K562 (cell line): ENCODE measurements around the gene BANK1. TPM values are rescaled to one million over a fixed set of nuclear protein-coding genes. Genes with fewer than 3 reads are reported as not detected.

Experiments
- ATAC-seq: fragments of 200-7000 bp; cut with Tn5 transposase; 3 replicates; pipeline ENCODE4 v1.9.1; 2020; ENCODE audit warnings: moderate library complexity
- BruUV-seq: library from RNA; stranded (reverse); fragments of 400-500 nt; replicated peaks from 2 replicates; lab custom pipeline; 2021; lab: Mats Ljungman, UMichigan
- CTCF ChIA-PET: fragments of 300-600 bp; formaldehyde crosslinking; extraction: SDS; loops from one replicate; lab custom pipeline; 2021; ENCODE audit warnings: low intra/inter-chr PET ratio; lab: Yijun Ruan, JAX
- POLR2A ChIA-PET: fragments of 300-600, 350-650 bp; sonication (Branson Sonifier 250); formaldehyde crosslinking; extraction: SDS; loops from one replicate; lab custom pipeline; 2021; ENCODE audit warnings: antibody characterized with exemption, inconsistent platforms; lab: Yijun Ruan, JAX
- DNase-seq, 4 experiments: peaks; one replicate each; pipeline versions ENCODE4 v3.0.0 to v3.0.0-alpha.2; 2011 to 2018; ENCODE audit warnings: low spot score in 3 of 4, mixed read lengths in 3 of 4; ENCODE audit errors: extremely low read depth in 1 of 4
- FAIRE-seq: peaks from 2 replicates; lab custom pipeline; 2011; peaks lifted over from hg19 to GRCh38; lab: Jason Lieb, UNC
- H2AFZ ChIP-seq: 2 replicates; pipeline ENCODE4 v1.6.0; 2011; ENCODE audit warnings: low read depth, low read length, control low read depth, inconsistent platforms
- H3K27ac ChIP-seq: fragments of 200-600 bp; 3 replicates; pipeline ENCODE4 v1.8.0; 2011; ENCODE audit warnings: low read depth, mild to moderate bottlenecking, control low read depth, inconsistent platforms, low read length, moderate library complexity, mixed read lengths; ENCODE audit errors: extremely low read depth
- H3K27me3 ChIP-seq, 2 experiments: fragments of 300-600 bp in 1 of 2; 2 replicates in 1 of 2; 3 replicates in 1 of 2; pipeline versions ENCODE4 v1.6.0 to v1.8.0; 2011; ENCODE audit warnings: inconsistent platforms in 2 of 2, low read length in 2 of 2, mild to moderate bottlenecking in 1 of 2, mixed read lengths in 1 of 2, moderate library complexity in 1 of 2; ENCODE audit not compliant: control insufficient read depth in 2 of 2, insufficient read depth in 2 of 2
- H3K36me3 ChIP-seq: fragments of 300-600 bp; 3 replicates; pipeline ENCODE4 v1.8.0; 2011; ENCODE audit warnings: mild to moderate bottlenecking, low read length, inconsistent platforms; ENCODE audit not compliant: control insufficient read depth, insufficient read depth
- H3K4me1 ChIP-seq, 2 experiments: fragments of 200-600 bp in 1 of 2; replicated peaks in 1 of 2; 2 replicates in 1 of 2; 3 replicates in 1 of 2; pipeline versions ENCODE4 v1.5.1 to v1.8.0; 2011; ENCODE audit warnings: inconsistent platforms in 2 of 2, low read length in 2 of 2, mild to moderate bottlenecking in 1 of 2, mixed read lengths in 1 of 2, moderate library complexity in 1 of 2; ENCODE audit not compliant: control insufficient read depth in 2 of 2, insufficient read depth in 2 of 2
- H3K4me2 ChIP-seq: 2 replicates; pipeline ENCODE4 v1.6.1; 2011; ENCODE audit warnings: low read length, control low read depth, inconsistent platforms, mixed read lengths; ENCODE audit not compliant: insufficient read depth
- H3K4me3 ChIP-seq: fragments of 200-600 bp; sonication (generic), shearing (Covaris generic); 2 replicates; pipeline ENCODE4 v1.5.1; 2016; ENCODE audit warnings: control low read depth, inconsistent platforms
- H3K79me2 ChIP-seq: fragments of 200-600 bp; 3 replicates; pipeline ENCODE4 v1.8.0; 2011; ENCODE audit warnings: low read length, inconsistent platforms; ENCODE audit not compliant: control insufficient read depth, insufficient read depth
- H3K9ac ChIP-seq, 2 experiments: 2 replicates each; pipeline versions ENCODE4 v1.6.0 to v1.6.1; 2011; ENCODE audit warnings: low read depth in 2 of 2, low read length in 2 of 2, control low read depth in 1 of 2, inconsistent platforms in 1 of 2, mild to moderate bottlenecking in 1 of 2, mixed read lengths in 1 of 2; ENCODE audit not compliant: insufficient read depth in 1 of 2
- H3K9me1 ChIP-seq: one replicate; pipeline ENCODE4 v1.6.0; 2011; ENCODE audit warnings: inconsistent platforms, mild to moderate bottlenecking, low read length, moderate library complexity; ENCODE audit not compliant: control insufficient read depth, insufficient read depth
- H3K9me3 ChIP-seq: replicated peaks from 2 replicates; pipeline ENCODE4 v1.5.1; 2011; ENCODE audit warnings: low read depth, low read length, inconsistent platforms; ENCODE audit not compliant: control insufficient read depth, insufficient read depth
- H4K20me1 ChIP-seq: replicated peaks from 2 replicates; pipeline ENCODE4 v1.6.1; 2011; ENCODE audit warnings: low read length, inconsistent platforms, mixed read lengths; ENCODE audit not compliant: control insufficient read depth, insufficient read depth
- CXXC5 ChIP-seq: fragments of 250-450 bp; sonication (Bioruptor Pico); IDR thresholded peaks from 2 replicates; pipeline ENCODE4 v1.8.0; 2022; ENCODE audit warnings: inconsistent platforms, mild to moderate bottlenecking, moderate library complexity
- GTF2E2 ChIP-seq: fragments of 200-800 bp; sonication (Bioruptor generic); IDR thresholded peaks from 2 replicates; pipeline ENCODE4 v1.6.1; 2016; ENCODE audit warnings: missing genetic modification characterization, missing compliant biosample characterization
- MEF2D ChIP-seq: conservative IDR thresholded peaks from 2 replicates; pipeline ENCODE4 v1.6.1; 2016; ENCODE audit warnings: low read depth, missing genetic modification characterization, missing compliant biosample characterization
- NR1H2 ChIP-seq: sonication (generic); formaldehyde crosslinking; IDR thresholded peaks from 2 replicates; pipeline ENCODE4 v1.4.0; 2020; ENCODE audit warnings: mild to moderate bottlenecking, missing genetic modification reagents
- ZNF699 ChIP-seq: fragments of 250-450 bp; sonication (Bioruptor Pico); IDR thresholded peaks from 2 replicates; pipeline ENCODE4 v1.8.0; 2021; ENCODE audit warnings: mild to moderate bottlenecking, moderate library complexity; ENCODE audit not compliant: insufficient replicate concordance
- WGBS: fragments of 100-300 bp; shearing (Covaris generic); methylation state at CpG from one replicate; pipeline ENCODE4 v1.1.6; 2016; ENCODE audit warnings: low coverage, mixed read lengths; ENCODE audit not compliant: insufficient coverage; ENCODE audit errors: missing lambda C conversion rate; 5-methylcytosine and 5-hydroxymethylcytosine counted together
- in situ Hi-C: fragments of 300-500 bp; cut with MboI; formaldehyde crosslinking; loops from 4 replicates; pipeline ENCODE4 v1.15.0; 2018; ENCODE audit warnings: inconsistent platforms, mixed read lengths
- intact Hi-C: fragments of 100-400 bp; cut with micrococcal nuclease; formaldehyde crosslinking; loops from 2 replicates; pipeline ENCODE4 v1.14.2; 2022
- polyA plus RNA-seq, 8 experiments: library from polyadenylated mRNA; depleted of rRNA in 4 of 8; stranded (reverse) in 5 of 8; unstranded in 3 of 8; fragments of >200 nt; fragmentation: Nextera tagmentation in 2 of 8; fragmentation: Illumina TruSeq in 1 of 8; extraction: Ambion mirVana in 2 of 8; extraction: Trizol in 1 of 8; gene quantifications; 2 replicates each; pipeline versions ENCODE4 v1.2.1 to v1.2.3, GENCODE V29; 2011 to 2014; ENCODE audit warnings: inconsistent platforms in 1 of 8, missing spikeins in 1 of 8
- total RNA-seq, 7 experiments: library from RNA; depleted of rRNA in 6 of 7; stranded (reverse); fragments of >200 nt in 6 of 7; fragmentation: Illumina TruSeq in 2 of 7; extraction: Trizol in 2 of 7; gene quantifications; 2 replicates each; pipeline versions ENCODE4 v1.2.1 to v1.2.3, GENCODE V29; 2011 to 2021; ENCODE audit warnings: low replicate concordance in 1 of 7
- TF ChIP-seq, protein P1 (sequence below): fragments of 250-450 bp; sonication (Bioruptor Pico); IDR thresholded peaks from 2 replicates; pipeline ENCODE4 v1.5.0; 2021; ENCODE audit warnings: mild to moderate bottlenecking, borderline replicate concordance
- TF ChIP-seq, protein P2 (sequence below), 2 experiments: fragments of 450-650 bp; IDR thresholded peaks; 2 replicates each; pipeline ENCODE4 v1.6.1; 2018; ENCODE audit warnings: mild to moderate bottlenecking in 2 of 2, low read depth in 1 of 2; ENCODE audit not compliant: partially characterized antibody in 2 of 2

BANK1 gene
- total and polyA plus RNA-seq, 9 of the 15 experiments (the other 6 are each of a cell fraction or from before 2014, with no cell fraction given), result not detected

DNA sequence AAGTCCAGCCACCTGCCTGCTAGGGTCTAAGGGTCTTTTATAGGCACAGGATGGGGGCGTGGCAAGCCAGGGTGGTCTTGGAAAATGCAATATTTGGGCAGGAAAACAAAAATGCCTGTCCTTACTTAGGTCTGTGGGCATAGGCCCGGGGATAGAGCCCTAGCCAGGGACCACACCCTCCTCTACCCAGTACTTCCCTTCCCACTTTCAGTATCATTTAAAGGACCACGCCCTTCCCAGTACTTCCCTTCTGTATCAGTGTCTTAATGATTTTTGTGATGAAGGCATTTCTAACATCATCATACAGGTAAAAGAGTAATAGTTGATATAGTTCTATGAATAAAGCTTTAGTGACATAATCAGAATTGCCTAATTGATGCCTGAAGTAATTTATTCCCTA is 11.4 kb downstream of the BANK1 start:
- in situ Hi-C loops (no loop called here), intact Hi-C loops (no loop called here)
- H3K27me3 ChIP-seq, result no peaks in the 10 kb centered on the region
- H4K20me1 ChIP-seq, result no peaks in the 10 kb centered on the region
- no peak overlapping the region for H2AFZ ChIP-seq
- ATAC-seq (no peak), FAIRE-seq (no peak), DNase-seq (no peak)
- CTCF ChIA-PET, result no interaction called here
- 0% methylated on average over 3 of the region's 3 CpGs for WGBS
- TF ChIP-seq MEF2D (tag), result no peak
- no peak for TF ChIP-seq CXXC5
- TF ChIP-seq, protein P1, sequence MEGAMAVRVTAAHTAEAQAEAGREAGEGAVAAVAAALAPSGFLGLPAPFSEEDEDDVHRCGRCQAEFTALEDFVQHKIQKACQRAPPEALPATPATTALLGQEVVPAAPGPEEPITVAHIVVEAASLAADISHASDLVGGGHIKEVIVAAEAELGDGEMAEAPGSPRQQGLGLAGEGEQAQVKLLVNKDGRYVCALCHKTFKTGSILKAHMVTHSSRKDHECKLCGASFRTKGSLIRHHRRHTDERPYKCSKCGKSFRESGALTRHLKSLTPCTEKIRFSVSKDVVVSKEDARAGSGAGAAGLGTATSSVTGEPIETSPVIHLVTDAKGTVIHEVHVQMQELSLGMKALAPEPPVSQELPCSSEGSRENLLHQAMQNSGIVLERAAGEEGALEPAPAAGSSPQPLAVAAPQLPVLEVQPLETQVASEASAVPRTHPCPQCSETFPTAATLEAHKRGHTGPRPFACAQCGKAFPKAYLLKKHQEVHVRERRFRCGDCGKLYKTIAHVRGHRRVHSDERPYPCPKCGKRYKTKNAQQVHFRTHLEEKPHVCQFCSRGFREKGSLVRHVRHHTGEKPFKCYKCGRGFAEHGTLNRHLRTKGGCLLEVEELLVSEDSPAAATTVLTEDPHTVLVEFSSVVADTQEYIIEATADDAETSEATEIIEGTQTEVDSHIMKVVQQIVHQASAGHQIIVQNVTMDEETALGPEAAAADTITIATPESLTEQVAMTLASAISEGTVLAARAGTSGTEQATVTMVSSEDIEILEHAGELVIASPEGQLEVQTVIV (CRISPR knock-in tag), result no peak
- no peak for TF ChIP-seq GTF2E2 (tag)
- TF ChIP-seq, protein P2, sequence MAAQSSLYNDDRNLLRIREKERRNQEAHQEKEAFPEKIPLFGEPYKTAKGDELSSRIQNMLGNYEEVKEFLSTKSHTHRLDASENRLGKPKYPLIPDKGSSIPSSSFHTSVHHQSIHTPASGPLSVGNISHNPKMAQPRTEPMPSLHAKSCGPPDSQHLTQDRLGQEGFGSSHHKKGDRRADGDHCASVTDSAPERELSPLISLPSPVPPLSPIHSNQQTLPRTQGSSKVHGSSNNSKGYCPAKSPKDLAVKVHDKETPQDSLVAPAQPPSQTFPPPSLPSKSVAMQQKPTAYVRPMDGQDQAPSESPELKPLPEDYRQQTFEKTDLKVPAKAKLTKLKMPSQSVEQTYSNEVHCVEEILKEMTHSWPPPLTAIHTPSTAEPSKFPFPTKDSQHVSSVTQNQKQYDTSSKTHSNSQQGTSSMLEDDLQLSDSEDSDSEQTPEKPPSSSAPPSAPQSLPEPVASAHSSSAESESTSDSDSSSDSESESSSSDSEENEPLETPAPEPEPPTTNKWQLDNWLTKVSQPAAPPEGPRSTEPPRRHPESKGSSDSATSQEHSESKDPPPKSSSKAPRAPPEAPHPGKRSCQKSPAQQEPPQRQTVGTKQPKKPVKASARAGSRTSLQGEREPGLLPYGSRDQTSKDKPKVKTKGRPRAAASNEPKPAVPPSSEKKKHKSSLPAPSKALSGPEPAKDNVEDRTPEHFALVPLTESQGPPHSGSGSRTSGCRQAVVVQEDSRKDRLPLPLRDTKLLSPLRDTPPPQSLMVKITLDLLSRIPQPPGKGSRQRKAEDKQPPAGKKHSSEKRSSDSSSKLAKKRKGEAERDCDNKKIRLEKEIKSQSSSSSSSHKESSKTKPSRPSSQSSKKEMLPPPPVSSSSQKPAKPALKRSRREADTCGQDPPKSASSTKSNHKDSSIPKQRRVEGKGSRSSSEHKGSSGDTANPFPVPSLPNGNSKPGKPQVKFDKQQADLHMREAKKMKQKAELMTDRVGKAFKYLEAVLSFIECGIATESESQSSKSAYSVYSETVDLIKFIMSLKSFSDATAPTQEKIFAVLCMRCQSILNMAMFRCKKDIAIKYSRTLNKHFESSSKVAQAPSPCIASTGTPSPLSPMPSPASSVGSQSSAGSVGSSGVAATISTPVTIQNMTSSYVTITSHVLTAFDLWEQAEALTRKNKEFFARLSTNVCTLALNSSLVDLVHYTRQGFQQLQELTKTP (IDR thresholded peaks at IDR 0.05; ENCODE audit: low read depth in 1 of 2, partially characterized antibody in 2 of 2), result no peak
- no peak for TF ChIP-seq ZNF699 (CRISPR knock-in tag)
- no peak for TF ChIP-seq NR1H2 (CRISPR knock-in tag)
- no peaks in the 10 kb centered on the region for H3K79me2 ChIP-seq
- no peaks in the 10 kb centered on the region for H3K9me1 ChIP-seq
- H3K9ac ChIP-seq, result no peak overlapping the region
- H3K4me3 ChIP-seq, result no peak overlapping the region
- H3K36me3 ChIP-seq, result no peaks in the 10 kb centered on the region
- H3K27ac ChIP-seq, result no peak overlapping the region
- no peak overlapping the region for H3K4me2 ChIP-seq
- no peaks in the 10 kb centered on the region for H3K4me1 ChIP-seq
- 0 out of 2 replicates have a peak, but pooled peaks cover 2% of the 10 kb centered on the region for H3K9me3 ChIP-seq
- POLR2A ChIA-PET, result no interaction called here
- BruUV-seq, result no TSS peak
